ENCODE data around the gene ANXA10. TPM values are rescaled to one million over a fixed set of nuclear protein-coding genes. Genes with fewer than 3 reads are reported as not detected.
"Not testable (repeated sequence)": the region's sequence is repeated elsewhere in the genome, so short reads cannot be mapped to it uniquely, and the experiment has no call there.

ANXA10 gene
- total RNA-seq, 2 donors from 2014 or later, result 0.30 TPM; not detected in 1

GRCh38 chr4:168097161-168097560, 4.8 kb downstream of the ANXA10 start:
- H3K9ac ChIP-seq (ENCODE audit: low read depth in 2 of 2, low read length in 2 of 2), result no peak overlapping the region
- H3K27me3 ChIP-seq, result no peaks in the 10 kb centered on the region
- no peak overlapping the region for H3K27ac ChIP-seq
- no peaks in the 10 kb centered on the region for H3K36me3 ChIP-seq
- intact Hi-C loops (cut with DNase I), result no loop called here
- no peak for TF ChIP-seq CTCF (IDR thresholded peaks at IDR 0.05)
- no peak for DNase-seq
- H3K4me1 ChIP-seq, result no peaks in the 10 kb centered on the region
- H3K4me3 ChIP-seq, result no peak overlapping the region
- no peaks in the 10 kb centered on the region for H3K9me3 ChIP-seq

GRCh38 chr4:168098248-168098717, 5.9 kb downstream of the ANXA10 start:
- intact Hi-C loops (cut with DNase I), result no loop called here
- Histone ChIP-seq H3K27me3 (no peaks in the 10 kb centered on the region), H3K27ac (no peak overlapping the region), H3K9me3 (no peaks in the 10 kb centered on the region), H3K4me3 (no peak overlapping the region), H3K36me3 (no peaks in the 10 kb centered on the region), H3K4me1 (no peaks in the 10 kb centered on the region), H3K9ac (ENCODE audit: low read depth in 2 of 2, low read length in 2 of 2) (no peak overlapping the region)
- DNase-seq, result no peak
- TF ChIP-seq CTCF (IDR thresholded peaks at IDR 0.05), result no peak

GRCh38 chr4:168099195-168099594, 6.9 kb downstream of the ANXA10 start:
- Histone ChIP-seq H3K36me3 (no peaks in the 10 kb centered on the region), H3K9me3 (no peaks in the 10 kb centered on the region), H3K4me1 (no peaks in the 10 kb centered on the region), H3K27me3 (no peaks in the 10 kb centered on the region), H3K9ac (ENCODE audit: low read depth in 2 of 2, low read length in 2 of 2) (no peak overlapping the region), H3K4me3 (no peak overlapping the region), H3K27ac (no peak overlapping the region)
- no peak for DNase-seq
- no peak for TF ChIP-seq CTCF (IDR thresholded peaks at IDR 0.05)
- intact Hi-C loops (cut with DNase I), result no loop called here

- DNase-seq, result no peak
- intact Hi-C loops (cut with DNase I), result no loop called here
- Histone ChIP-seq H3K27me3 (no peaks in the 10 kb centered on the region), H3K9ac (ENCODE audit: low read depth in 2 of 2, low read length in 2 of 2) (no peak overlapping the region), H3K36me3 (no peaks in the 10 kb centered on the region), H3K27ac (no peak overlapping the region), H3K4me3 (no peak overlapping the region), H3K9me3 (no peaks in the 10 kb centered on the region), H3K4me1 (no peaks in the 10 kb centered on the region)
- no peak for TF ChIP-seq CTCF (IDR thresholded peaks at IDR 0.05)
Observed at GRCh38 chr4:168101026-168101425, 8.7 kb downstream of the ANXA10 start.

GRCh38 chr4:168102403-168102802, 10.1 kb downstream of the ANXA10 start:
- Histone ChIP-seq H3K9ac (ENCODE audit: low read depth in 2 of 2, low read length in 2 of 2) (no peak overlapping the region), H3K27me3 (no peaks in the 10 kb centered on the region), H3K4me1 (no peaks in the 10 kb centered on the region), H3K9me3 (no peaks in the 10 kb centered on the region), H3K27ac (no peak overlapping the region), H3K36me3 (no peaks in the 10 kb centered on the region), H3K4me3 (no peak overlapping the region)
- TF ChIP-seq CTCF (IDR thresholded peaks at IDR 0.05), result no peak
- intact Hi-C loops (cut with DNase I), result no loop called here
- DNase-seq, result no peak

GRCh38 chr4:168109527-168109926, 17.2 kb downstream of the ANXA10 start:
- DNase-seq, result no peak
- Histone ChIP-seq H3K9me3 (no peaks in the 10 kb centered on the region), H3K4me1 (no peaks in the 10 kb centered on the region), H3K4me3 (no peak overlapping the region), H3K27ac (no peak overlapping the region), H3K36me3 (no peaks in the 10 kb centered on the region), H3K9ac (ENCODE audit: low read depth in 2 of 2, low read length in 2 of 2) (no peak overlapping the region), H3K27me3 (no peaks in the 10 kb centered on the region)
- TF ChIP-seq CTCF (IDR thresholded peaks at IDR 0.05), result no peak
- intact Hi-C loops (cut with DNase I), result no loop called here

GRCh38 chr4:168113059-168113458, 20.7 kb downstream of the ANXA10 start:
- H3K9ac ChIP-seq (ENCODE audit: low read depth in 2 of 2, low read length in 2 of 2); H3K36me3 ChIP-seq; H3K4me3 ChIP-seq; H3K4me1 ChIP-seq; H3K27me3 ChIP-seq; H3K9me3 ChIP-seq; intact Hi-C loops (cut with DNase I); DNase-seq; H3K27ac ChIP-seq: not testable (repeated sequence)
